IPS-NIHi7 (cell line): ENCODE measurements around the gene MT1B.
A peak's percentile ranks its signal among the peaks of the same experiment; 100 is the strongest.

Experiments
- DNase-seq: peaks from one replicate; pipeline ENCODE4 v3.0.0; 2012; ENCODE audit warnings: mixed read lengths; ENCODE audit errors: extremely low spot score

Gene MT1B

GRCh38 chr16:56684926-56685590 is 33.4 kb downstream of the MT1B start:
- DNase-seq = no peak

GRCh38 chr16:56686758-56687157 is 35.1 kb downstream of the MT1B start:
- no peak for DNase-seq

- DNase-seq = no peak
Measured at GRCh38 chr16:56688762-56689161, 37.1 kb downstream of the MT1B start.

GRCh38 chr16:56689171-56689570 is 37.5 kb downstream of the MT1B start:
- DNase-seq = no peak

GRCh38 chr16:56690420-56691122 is 38.9 kb downstream of the MT1B start:
- no peak for DNase-seq

- DNase-seq = peak; percentile 61
Measured at GRCh38 chr16:56691885-56692284, 40.2 kb downstream of the MT1B start.

- no peak for DNase-seq
Measured at GRCh38 chr16:56695246-56695645, 43.6 kb downstream of the MT1B start.

- DNase-seq = no peak
Measured at GRCh38 chr16:56697456-56698155, 45.9 kb downstream of the MT1B start.

- no peak for DNase-seq
Measured at GRCh38 chr16:56700195-56700594, 48.5 kb downstream of the MT1B start.

- no peak for DNase-seq
Measured at GRCh38 chr16:56700631-56701030, 48.9 kb downstream of the MT1B start.

- DNase-seq = no peak
Measured at GRCh38 chr16:56701534-56701933, 49.8 kb downstream of the MT1B start.
